SHP77 treated with DMSO at 0.1 percent for 48 hours (cell line): Measurements from ENCODE around the gene TUT4.

ENCODE experiments used
- DNase-seq: peaks from one replicate; lab custom pipeline; 2025; lab: John Stamatoyannopoulos, UW

The TUT4 gene

GRCh38 chr1:52460694-52461093, 92.2 kb downstream of the TUT4 start:
- DNase-seq, result no peak

- no peak for DNase-seq
Measured at GRCh38 chr1:52455686-52456085, 97.2 kb downstream of the TUT4 start.

GRCh38 chr1:52454779-52455178, 98.1 kb downstream of the TUT4 start:
- DNase-seq, result no peak

GRCh38 chr1:52454127-52454526, 98.8 kb downstream of the TUT4 start:
- DNase-seq, result no peak

GRCh38 chr1:52444463-52444862, 108.4 kb downstream of the TUT4 start:
- DNase-seq, result no peak

- no peak for DNase-seq
Measured at GRCh38 chr1:52439976-52440375, 112.9 kb downstream of the TUT4 start.

GRCh38 chr1:52436817-52437216, 116.1 kb downstream of the TUT4 start:
- DNase-seq, result no peak

GRCh38 chr1:52435650-52436049, 117.2 kb downstream of the TUT4 start:
- no peak for DNase-seq

GRCh38 chr1:52435211-52435610, 117.7 kb downstream of the TUT4 start:
- no peak for DNase-seq

GRCh38 chr1:52432807-52433206, 120.1 kb downstream of the TUT4 start:
- no peak for DNase-seq

- DNase-seq, result no peak
Measured at GRCh38 chr1:52427152-52427551, 125.7 kb downstream of the TUT4 start.

GRCh38 chr1:52426371-52426770, 126.5 kb downstream of the TUT4 start:
- DNase-seq, result no peak

- no peak for DNase-seq
Measured at GRCh38 chr1:52424813-52425212, 128.1 kb downstream of the TUT4 start.

- DNase-seq, result no peak
Measured at GRCh38 chr1:52424231-52424636, 128.7 kb downstream of the TUT4 start.

- no peak for DNase-seq
Measured at GRCh38 chr1:52423771-52424170, 129.1 kb downstream of the TUT4 start.

- DNase-seq, result no peak
Measured at GRCh38 chr1:52423055-52423454, 129.8 kb downstream of the TUT4 start.

- no peak for DNase-seq
Measured at GRCh38 chr1:52420713-52421112, 132.2 kb downstream of the TUT4 start.

- DNase-seq, result no peak
Measured at GRCh38 chr1:52416811-52417210, 136.1 kb downstream of the TUT4 start.

GRCh38 chr1:52414942-52415341, 137.9 kb downstream of the TUT4 start:
- DNase-seq, result no peak

GRCh38 chr1:52413410-52413989, 139.4 kb downstream of the TUT4 start:
- DNase-seq, result no peak

- DNase-seq, result no peak
Measured at GRCh38 chr1:52404975-52405338, 147.9 kb downstream of the TUT4 start.

GRCh38 chr1:52404116-52404974, 148.5 kb downstream of the TUT4 start, which contains the start of the genes ORC1 and PRPF38A:
Gene ORC1 (minus strand): TSS chr1:52404423. CDS start chr1:52402223, 2,200 bp downstream.
Gene PRPF38A (plus strand): TSS chr1:52404602. CDS start chr1:52404750, 148 bp downstream.
- DNase-seq, result peak; percentile 88

GRCh38 chr1:52403566-52404115, 149.3 kb downstream of the TUT4 start:
- DNase-seq, result peak; percentile 31
